ENCODE data around the gene GLI2. TPM values are rescaled to one million over a fixed set of nuclear protein-coding genes. Genes with fewer than 3 reads are reported as not detected.

The GLI2 gene
- total RNA-seq, 3 donors from 2014 or later (not counting 1 experiment from before 2014, with no cell fraction given): not detected

DNA sequence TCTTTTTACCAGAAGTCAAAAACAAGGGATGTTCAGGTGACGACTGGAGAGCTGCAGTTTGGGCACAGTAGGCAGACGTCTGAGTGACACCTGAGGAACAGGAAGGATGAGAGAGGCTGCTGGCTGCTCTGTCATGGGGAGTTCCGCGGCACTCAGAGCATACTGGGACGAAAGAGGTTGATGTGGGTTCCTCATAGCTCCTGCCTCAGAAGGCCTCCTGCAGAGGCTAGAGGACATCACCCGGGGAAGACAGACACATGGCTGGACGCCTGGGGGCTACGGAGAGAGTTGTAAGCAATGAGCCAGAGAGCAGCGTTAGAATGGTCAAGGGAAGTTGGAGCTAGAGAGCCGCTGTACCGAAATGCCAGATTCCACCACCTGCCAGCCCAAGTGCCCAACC, 45.1 kb upstream of the GLI2 start:
- no peaks in the 10 kb centered on the region for H3K9me3 Mint-ChIP-seq
- Histone ChIP-seq H3K9me3 (ENCODE audit: control insufficient read depth, insufficient read depth, low read length) (no peaks in the 10 kb centered on the region), H3K36me3 (ENCODE audit: control insufficient read depth, insufficient read depth, low read length) (no peaks in the 10 kb centered on the region), H3K4me1 (ENCODE audit: control insufficient read depth, insufficient read depth, low read length) (no peaks in the 10 kb centered on the region), H3K27ac (ENCODE audit: low read length) (no peak overlapping the region), H3K4me3 (ENCODE audit: low read length) (no peak overlapping the region), H3K27me3 (ENCODE audit: control insufficient read depth, insufficient read depth, low read length) (peaks cover 1% of the 10 kb centered on the region)
- DNase-seq (no peak), ATAC-seq (no peak)
- H3K27me3 Mint-ChIP-seq (ENCODE audit: low read depth in 2 of 2): peaks cover 11 to 28% of the 10 kb centered on the region in 2 donors
- H3K36me3 Mint-ChIP-seq: no peaks in the 10 kb centered on the region
- peaks cover 0 to 3% of the 10 kb centered on the region in 2 donors for H3K4me1 Mint-ChIP-seq
- H3K27ac Mint-ChIP-seq: no peak overlapping the region
- H3K4me3 Mint-ChIP-seq: no peak overlapping the region
- intact Hi-C loops (cut with micrococcal nuclease): loop anchor here (10.0 kb wide), 1 partner anchor 394 kb away; no protein-coding TSS in a partner anchor
- TF ChIP-seq, protein P1, sequence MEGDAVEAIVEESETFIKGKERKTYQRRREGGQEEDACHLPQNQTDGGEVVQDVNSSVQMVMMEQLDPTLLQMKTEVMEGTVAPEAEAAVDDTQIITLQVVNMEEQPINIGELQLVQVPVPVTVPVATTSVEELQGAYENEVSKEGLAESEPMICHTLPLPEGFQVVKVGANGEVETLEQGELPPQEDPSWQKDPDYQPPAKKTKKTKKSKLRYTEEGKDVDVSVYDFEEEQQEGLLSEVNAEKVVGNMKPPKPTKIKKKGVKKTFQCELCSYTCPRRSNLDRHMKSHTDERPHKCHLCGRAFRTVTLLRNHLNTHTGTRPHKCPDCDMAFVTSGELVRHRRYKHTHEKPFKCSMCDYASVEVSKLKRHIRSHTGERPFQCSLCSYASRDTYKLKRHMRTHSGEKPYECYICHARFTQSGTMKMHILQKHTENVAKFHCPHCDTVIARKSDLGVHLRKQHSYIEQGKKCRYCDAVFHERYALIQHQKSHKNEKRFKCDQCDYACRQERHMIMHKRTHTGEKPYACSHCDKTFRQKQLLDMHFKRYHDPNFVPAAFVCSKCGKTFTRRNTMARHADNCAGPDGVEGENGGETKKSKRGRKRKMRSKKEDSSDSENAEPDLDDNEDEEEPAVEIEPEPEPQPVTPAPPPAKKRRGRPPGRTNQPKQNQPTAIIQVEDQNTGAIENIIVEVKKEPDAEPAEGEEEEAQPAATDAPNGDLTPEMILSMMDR (IDR thresholded peaks at IDR 0.05): no peak
- 76% methylated on average over 11 of the region's 11 CpGs for WGBS (ENCODE audit: insufficient coverage)

DNA sequence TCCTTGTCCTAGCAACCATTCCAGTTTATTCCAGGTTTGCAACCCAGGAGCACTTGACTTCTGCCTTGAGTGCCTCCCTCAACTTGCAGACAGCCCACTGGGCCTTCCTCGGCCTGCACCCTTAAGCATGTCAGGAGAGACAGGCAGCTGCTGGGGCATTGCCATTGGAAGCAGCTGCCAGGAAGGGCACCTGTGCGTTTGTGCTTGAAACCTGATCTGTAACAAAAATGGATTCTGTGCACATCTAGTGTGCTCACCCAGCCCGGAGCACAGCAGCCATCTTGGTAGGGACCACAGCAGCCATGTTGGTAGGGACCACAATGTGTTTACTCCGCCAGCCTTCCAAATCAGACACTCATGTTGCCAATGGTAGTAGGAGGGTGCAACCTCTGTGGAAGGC, 44.3 kb upstream of the GLI2 start:
- Mint-ChIP-seq H3K9me3 (no peaks in the 10 kb centered on the region), H3K27me3 (ENCODE audit: low read depth in 2 of 2) (peaks cover 13 to 33% of the 10 kb centered on the region in 2 donors), H3K36me3 (no peaks in the 10 kb centered on the region), H3K27ac (no peak overlapping the region), H3K4me1 (peaks cover 0 to 5% of the 10 kb centered on the region in 2 donors), H3K4me3 (no peak overlapping the region)
- H3K4me3 ChIP-seq (ENCODE audit: low read length): no peak overlapping the region
- TF ChIP-seq, protein P1 (IDR thresholded peaks at IDR 0.05): no peak
- H3K36me3 ChIP-seq (ENCODE audit: control insufficient read depth, insufficient read depth, low read length): no peaks in the 10 kb centered on the region
- no peaks in the 10 kb centered on the region for H3K9me3 ChIP-seq (ENCODE audit: control insufficient read depth, insufficient read depth, low read length)
- ATAC-seq (no peak), DNase-seq (no peak)
- no peaks in the 10 kb centered on the region for H3K4me1 ChIP-seq (ENCODE audit: control insufficient read depth, insufficient read depth, low read length)
- no peak overlapping the region for H3K27ac ChIP-seq (ENCODE audit: low read length)
- intact Hi-C loops (cut with micrococcal nuclease): loop anchor here (10.0 kb wide), 1 partner anchor 393 kb away; no protein-coding TSS in a partner anchor
- WGBS (ENCODE audit: insufficient coverage): 92% methylated on average over 4 of the region's 4 CpGs
- peaks cover 7% of the 10 kb centered on the region for H3K27me3 ChIP-seq (ENCODE audit: control insufficient read depth, insufficient read depth, low read length)

DNA sequence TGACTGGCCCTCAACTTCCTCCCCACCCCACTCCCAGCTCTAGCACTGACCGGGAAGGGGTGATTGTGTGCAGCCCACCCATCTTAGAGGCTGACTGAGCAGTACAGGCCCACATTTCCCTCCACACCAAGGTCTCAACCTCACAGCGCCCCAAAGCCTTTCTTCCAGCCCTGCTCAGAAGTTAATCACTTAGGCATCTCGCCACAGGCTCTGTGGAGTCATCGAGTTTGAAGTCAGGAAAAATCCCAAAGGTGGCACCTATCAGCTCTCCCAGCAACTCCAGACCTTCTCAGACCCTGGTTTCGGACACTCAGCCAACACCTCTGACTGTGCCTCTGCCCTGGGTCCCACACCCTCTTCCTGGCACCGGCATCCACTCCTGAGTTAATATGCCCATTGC, 43.0 kb upstream of the GLI2 start:
- Mint-ChIP-seq H3K27me3 (ENCODE audit: low read depth in 2 of 2) (peaks cover 20 to 45% of the 10 kb centered on the region in 2 donors), H3K4me3 (no peak overlapping the region), H3K9me3 (no peaks in the 10 kb centered on the region), H3K27ac (no peak overlapping the region), H3K4me1 (peaks cover 0 to 5% of the 10 kb centered on the region in 2 donors), H3K36me3 (no peaks in the 10 kb centered on the region)
- Histone ChIP-seq H3K27me3 (ENCODE audit: control insufficient read depth, insufficient read depth, low read length) (peaks cover 7% of the 10 kb centered on the region), H3K4me3 (ENCODE audit: low read length) (no peak overlapping the region), H3K4me1 (ENCODE audit: control insufficient read depth, insufficient read depth, low read length) (no peaks in the 10 kb centered on the region), H3K9me3 (ENCODE audit: control insufficient read depth, insufficient read depth, low read length) (no peaks in the 10 kb centered on the region), H3K36me3 (ENCODE audit: control insufficient read depth, insufficient read depth, low read length) (no peaks in the 10 kb centered on the region), H3K27ac (ENCODE audit: low read length) (no peak overlapping the region)
- ATAC-seq (no peak), DNase-seq (no peak)
- WGBS (ENCODE audit: insufficient coverage): 90% methylated on average over 6 of the region's 6 CpGs
- TF ChIP-seq, protein P1 (IDR thresholded peaks at IDR 0.05): no peak
- intact Hi-C loops (cut with micrococcal nuclease): loop anchor here (10.0 kb wide), 1 partner anchor 392 kb away; no protein-coding TSS in a partner anchor

DNA sequence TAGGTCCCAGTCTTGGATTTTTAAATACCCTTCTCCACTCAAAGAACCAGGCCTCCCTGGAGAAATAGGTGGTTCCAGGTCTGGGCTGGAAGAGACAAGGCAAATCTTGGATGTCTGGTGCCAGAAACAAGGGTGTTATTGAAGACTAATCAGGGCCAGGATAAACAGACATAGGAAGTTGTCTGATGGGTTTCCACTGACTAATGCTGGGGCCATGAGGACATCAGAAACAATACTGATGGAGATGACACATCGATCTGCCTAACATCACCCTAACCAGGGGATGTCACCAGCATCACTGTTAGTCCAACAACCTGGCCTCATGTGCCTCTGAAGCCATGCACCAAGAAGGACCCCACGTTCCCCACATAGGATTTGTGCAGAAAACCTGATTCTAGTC, 42.5 kb upstream of the GLI2 start:
- 83% methylated on average over 2 of the region's 2 CpGs for WGBS (ENCODE audit: insufficient coverage)
- H3K36me3 Mint-ChIP-seq: no peaks in the 10 kb centered on the region
- no peaks in the 10 kb centered on the region for H3K9me3 Mint-ChIP-seq
- no peak for DNase-seq
- H3K4me1 Mint-ChIP-seq: peaks cover 0 to 5% of the 10 kb centered on the region in 2 donors
- no peak for ATAC-seq
- Histone ChIP-seq H3K36me3 (ENCODE audit: control insufficient read depth, insufficient read depth, low read length) (no peaks in the 10 kb centered on the region), H3K4me1 (ENCODE audit: control insufficient read depth, insufficient read depth, low read length) (no peaks in the 10 kb centered on the region), H3K9me3 (ENCODE audit: control insufficient read depth, insufficient read depth, low read length) (no peaks in the 10 kb centered on the region), H3K27me3 (ENCODE audit: control insufficient read depth, insufficient read depth, low read length) (peaks cover 7% of the 10 kb centered on the region), H3K27ac (ENCODE audit: low read length) (no peak overlapping the region), H3K4me3 (ENCODE audit: low read length) (no peak overlapping the region)
- intact Hi-C loops (cut with micrococcal nuclease): loop anchor here (10.0 kb wide), 1 partner anchor 392 kb away; no protein-coding TSS in a partner anchor
- no peak overlapping the region for H3K4me3 Mint-ChIP-seq
- TF ChIP-seq, protein P1 (IDR thresholded peaks at IDR 0.05): no peak
- peaks cover 20 to 46% of the 10 kb centered on the region in 2 donors for H3K27me3 Mint-ChIP-seq (ENCODE audit: low read depth in 2 of 2)
- no peak overlapping the region for H3K27ac Mint-ChIP-seq

All from natural killer cell (primary cell).